GM19351 (cell line): Measurements from ENCODE around the gene SH3RF2.
"Not testable (repeated sequence)": the region's sequence is repeated elsewhere in the genome, so short reads cannot be mapped to it uniquely, and the experiment has no call there.

Experiments used
- ATAC-seq: cut with Tn5 transposase; IDR thresholded peaks from one replicate; pipeline ENCODE4 v1.9.1; 2021; ENCODE audit warnings: mild to moderate bottlenecking, moderate library complexity; ENCODE audit not compliant: unreplicated experiment

The SH3RF2 gene

DNA sequence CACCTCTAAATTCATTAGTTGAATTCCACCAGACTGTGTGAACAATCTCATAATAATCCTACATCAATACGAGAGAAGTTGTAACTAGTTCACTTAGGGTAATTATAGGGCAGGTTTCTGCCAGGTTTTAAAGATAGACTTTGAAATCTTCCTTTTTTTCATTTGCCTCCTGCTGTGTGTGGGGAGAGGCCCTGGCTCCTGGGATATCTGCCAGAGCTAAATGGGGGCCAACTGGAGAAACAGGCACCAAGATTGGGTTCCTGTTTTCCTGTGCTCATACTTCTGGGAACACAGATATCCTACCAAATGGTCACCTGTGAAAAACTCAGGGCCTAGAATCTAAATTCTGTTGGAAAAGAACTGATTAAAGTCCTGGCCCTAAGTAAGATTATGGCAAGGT is 42.3 kb downstream of the SH3RF2 start:
- ATAC-seq: no peak

DNA sequence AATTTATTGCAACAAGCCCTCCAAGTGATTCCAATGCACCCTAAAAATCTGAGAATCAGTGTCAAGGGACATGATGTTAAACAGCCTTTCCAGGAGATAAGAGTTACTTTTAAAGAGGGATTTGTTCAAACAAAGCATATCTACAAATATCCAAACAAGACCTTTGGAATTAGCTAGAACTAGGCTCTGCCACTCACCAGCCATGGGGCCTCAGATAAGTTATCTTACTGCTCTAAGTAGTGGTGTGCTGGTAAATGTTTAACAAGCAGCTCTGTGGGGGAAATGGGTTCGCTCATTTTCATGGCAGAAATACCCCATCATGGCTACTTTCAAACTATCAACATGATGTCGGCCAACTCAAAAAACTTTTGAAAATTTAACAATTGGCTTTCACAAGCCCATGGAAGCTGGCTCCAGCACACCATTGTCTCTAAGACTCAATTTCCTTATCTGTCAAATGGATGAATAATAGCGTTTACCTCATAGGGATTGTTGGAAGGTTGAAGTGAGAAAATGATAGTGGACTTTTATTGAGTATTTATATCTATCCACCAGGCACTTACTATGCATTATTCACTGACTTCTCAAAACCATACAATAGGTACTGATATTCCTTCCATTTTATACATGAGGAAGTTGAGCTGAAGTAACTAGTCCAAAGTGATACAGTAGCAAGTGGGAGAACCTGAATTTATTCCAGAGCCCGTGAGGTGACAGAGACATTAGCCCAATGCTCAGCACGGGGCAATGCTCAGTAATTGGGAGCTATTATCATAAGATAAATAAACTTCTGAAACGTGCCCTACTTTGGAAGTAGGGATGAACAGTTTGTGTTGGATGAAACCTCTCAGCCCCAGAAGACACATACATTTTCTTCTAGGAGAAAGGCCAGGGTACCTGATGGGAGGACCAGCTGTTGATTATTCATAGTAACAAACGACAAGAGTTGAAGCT is 43.2 kb downstream of the SH3RF2 start:
- ATAC-seq: no peak

DNA sequence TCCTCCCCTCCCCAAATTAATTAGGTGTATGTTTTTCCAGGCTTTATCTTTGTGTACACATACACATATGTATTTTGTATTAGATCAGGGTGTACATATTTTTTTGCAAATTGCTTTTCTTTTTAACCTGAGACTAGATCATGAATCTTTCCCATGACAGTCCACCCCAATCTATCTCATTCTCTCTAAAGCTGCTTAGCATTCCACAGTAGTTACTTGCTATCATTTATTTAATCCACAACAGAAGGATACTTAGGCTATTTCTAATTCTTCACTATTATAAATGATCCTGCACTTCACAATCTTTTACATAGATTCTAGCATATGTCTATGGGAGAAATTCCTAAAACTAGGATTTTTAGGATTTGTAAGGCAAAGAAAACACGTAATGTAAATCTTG is 43.9 kb downstream of the SH3RF2 start:
- ATAC-seq: no peak

DNA sequence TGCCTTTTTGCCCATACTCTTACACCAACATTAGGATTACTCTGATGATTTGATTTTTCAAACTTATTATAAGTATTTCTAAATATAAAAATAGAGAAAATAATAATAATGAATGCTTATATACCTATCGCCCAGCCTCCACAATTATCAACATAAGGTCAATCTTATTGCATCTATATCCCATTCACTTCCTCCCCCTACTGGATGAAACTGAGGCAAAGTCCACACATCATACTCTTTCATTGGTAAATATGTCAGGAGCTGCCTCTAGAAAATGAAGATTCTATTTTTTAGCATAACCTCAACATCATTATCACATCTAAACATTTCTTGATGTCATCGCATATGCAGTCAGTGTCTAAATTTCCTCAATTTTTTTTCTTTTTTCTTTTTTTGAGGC is 44.3 kb downstream of the SH3RF2 start:
- no peak for ATAC-seq

DNA sequence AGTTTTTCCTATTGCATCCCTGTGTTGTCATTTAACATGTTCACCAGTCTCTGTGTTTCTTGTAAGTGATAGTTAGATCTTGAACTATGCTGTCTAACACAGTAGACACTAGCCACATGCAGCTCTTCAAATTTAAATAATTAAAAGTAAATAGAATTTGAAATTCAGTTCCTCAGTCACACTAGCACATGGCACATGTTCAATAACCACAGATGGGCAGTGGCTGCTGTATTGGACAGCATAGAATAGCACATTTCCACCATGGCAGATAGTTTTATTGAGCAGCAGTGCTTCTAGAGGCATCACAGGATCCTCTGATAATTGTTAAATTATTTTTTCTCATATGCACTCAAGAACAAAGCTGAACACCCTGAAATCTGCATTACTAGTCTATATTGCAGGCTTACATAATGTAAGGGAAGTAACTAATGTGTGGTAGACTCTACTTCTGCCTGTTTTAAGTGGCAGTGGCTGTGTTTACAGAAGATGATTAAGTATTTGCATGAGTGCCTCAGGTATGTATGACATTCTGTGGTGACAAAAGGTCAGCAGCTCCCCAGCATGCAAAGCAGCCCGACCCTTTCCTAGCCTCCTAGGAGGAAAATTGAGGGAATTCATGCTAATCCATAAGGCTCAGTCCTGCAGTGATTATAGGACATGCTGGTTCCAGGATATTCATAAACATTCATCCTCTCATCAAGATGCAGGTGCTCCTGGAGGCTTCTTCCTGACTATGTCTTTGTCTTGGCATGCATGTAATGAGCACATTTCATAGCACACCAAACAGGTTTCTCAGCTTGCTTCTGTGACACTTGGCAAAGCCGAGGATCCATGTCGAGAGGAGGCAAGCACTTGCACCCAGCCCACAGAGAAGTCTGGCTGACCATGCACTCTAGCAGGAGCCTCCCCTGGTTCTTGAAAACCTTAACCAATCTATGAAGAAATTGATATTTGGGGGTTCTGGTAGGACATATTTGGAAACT is 45.5 kb downstream of the SH3RF2 start:
- ATAC-seq: no peak

DNA sequence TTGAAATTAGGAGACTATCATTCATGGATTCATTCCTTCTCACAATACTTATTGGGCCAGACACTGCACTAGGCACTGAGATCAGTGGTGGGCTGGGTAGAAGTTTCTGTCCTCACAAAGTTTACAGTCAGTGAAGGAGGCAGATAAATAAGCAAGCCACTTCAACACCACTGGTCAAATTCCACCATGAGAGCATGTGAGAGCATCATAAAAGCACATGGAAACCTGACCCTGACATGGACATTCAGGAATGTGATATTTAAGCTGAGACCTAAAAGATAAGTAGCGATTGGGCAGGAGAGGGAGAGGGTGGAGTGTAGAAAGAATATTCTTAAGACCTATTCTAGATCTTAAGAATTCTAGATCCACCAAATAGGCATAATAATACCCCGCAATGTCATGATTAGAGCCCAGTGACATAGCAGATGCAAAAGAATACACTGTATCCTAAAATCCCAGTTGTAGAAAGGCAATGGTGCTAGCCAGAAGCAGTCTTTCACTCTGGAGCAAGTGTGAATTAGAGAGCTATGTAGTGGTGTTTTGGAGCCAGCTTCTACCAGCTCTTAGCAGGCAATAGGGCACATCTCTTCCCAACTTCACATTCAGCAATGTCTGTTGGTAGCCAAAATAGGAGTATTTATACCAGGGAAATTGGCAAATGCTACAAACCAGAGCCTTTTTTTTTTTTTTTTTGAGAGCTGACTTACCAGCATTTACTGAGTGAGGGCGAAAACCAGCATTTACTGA is 46.4 kb downstream of the SH3RF2 start:
- ATAC-seq: no peak

DNA sequence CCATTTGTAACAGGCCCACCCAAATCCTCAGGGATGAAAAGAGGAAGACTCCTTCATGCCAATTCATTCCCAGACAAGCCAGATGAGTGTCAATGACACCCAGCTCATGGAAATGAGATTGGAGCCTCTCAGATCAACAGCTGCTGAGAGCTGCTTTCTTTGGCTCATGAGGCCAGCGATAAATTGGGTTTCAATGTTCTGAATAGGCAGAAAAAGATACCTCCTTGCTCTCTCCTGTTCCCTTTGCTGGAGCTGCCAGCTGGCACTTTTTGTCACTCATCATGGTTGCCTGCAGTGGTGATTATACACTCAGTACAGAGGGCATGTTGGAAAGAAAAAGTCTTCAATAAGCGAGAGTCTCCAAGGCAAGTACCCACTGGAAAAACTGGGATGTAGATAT is 47.1 kb downstream of the SH3RF2 start:
- no peak for ATAC-seq

DNA sequence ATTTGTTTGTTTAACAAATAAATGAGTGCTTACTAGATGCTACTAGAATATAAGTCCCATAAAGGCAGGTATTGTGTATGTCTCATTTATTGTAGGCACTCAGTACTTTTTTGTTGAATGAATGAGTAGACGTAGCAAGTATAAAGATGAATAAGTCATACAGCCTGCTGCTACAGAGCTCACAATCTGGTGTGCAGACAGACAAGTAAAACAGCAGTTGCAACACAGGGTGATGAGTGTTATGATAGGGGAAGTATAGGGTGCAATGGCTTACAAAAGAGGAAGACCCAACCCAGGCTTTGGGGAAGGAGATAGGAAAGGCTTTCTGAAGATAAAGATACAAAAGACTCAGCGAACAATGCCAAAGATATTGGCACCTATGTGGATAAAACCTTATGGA is 47.7 kb downstream of the SH3RF2 start:
- ATAC-seq: no peak

DNA sequence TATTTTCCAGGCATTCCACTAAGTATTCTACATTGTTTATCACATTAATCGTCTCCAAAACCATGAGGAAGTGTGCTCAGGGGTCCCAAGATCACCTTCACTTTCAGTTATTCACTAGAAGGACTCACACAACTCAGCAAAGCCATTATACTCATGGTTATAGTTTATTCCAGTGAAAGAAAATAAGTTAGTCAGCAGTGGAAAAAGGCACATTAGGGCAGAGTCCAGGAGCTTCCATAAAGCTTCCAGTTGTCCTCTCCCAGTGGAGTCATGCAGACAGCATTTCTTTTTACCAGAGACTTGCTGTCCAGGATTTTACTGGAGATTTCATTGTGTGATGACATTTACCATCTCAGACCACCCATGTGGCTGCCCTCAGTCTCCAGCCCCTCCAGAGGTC is 51.5 kb downstream of the SH3RF2 start:
- ATAC-seq: no peak

DNA sequence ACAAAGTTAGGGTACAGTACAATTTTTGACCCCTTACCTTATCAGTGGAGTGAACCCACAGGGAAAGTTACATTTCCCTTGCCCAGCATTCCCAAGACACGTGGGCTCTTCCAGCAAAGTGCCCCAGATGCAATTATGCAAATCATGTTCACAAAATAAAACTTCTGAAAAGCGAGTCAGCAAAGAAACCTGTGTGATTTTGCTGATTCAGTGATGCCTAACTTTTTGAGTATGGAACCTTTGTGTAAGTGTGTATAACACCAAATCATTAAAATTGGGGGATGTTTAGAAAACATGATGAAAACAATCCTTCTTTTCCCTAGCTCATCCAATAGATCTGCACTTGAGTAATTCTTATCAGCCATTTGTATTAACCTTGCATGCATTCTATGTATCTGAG is 52.6 kb downstream of the SH3RF2 start:
- ATAC-seq: no peak

DNA sequence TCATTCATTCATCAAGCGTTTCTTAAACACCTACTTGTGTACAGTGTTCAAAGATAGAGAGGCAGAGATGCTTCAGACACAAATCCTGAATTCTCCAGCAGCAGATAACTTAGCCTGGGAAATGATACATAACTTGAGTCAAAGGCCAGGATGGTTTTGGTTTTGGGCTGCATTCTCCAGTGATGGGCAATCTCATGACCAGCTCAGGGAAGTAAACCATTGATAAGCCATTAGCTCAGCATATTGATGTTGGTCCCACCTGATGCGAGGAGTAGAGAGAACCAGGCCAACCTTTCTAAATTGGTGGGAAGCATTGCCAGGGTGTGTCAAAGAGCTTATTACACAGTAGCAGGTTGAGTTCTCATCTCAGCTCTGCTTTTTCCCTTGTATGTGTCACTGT is 53.0 kb downstream of the SH3RF2 start:
- no peak for ATAC-seq

DNA sequence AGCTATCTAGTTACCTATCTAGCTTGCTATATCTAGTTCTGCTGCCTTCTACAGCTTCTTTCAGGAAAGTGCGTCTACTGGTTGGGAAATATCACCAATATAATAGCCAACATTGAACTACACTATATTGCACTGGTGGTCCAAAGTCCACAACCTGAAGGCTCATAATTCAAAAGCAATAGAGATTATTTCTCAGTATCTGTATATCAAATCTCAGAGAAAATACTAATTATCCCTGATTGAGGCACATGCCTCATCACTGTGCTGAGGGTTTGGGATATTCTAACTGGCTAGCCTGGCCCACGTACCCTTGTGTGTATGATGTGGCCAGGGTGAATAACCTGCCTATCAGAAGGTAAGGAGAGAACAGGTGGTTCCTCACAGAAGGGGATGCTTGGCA is 53.8 kb downstream of the SH3RF2 start:
- ATAC-seq: no peak

DNA sequence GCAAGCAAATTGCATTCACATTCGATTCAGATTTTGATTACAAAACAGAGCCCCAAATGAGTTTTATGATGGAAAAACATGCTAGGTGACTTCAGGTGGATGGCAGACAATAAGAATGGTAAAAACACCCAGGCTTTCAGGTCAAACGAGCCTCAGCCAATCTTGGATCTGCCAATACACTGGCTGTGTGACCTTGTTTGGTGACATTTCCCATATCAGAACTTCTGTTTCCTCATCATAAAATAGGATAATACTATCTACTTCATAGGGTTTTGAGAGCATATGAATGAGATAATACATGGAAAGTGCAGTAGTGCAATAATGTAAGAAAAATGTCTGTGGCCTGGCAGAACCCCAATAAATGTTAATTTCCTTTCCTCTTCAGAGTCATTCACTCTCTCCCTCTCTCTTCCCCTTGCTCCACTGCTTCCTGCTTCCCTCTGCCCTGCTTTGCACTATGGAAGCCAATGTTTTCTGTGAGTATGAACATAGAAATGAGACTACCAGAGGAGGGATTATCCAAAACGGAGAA is 54.7 kb downstream of the SH3RF2 start:
- ATAC-seq: no peak

DNA sequence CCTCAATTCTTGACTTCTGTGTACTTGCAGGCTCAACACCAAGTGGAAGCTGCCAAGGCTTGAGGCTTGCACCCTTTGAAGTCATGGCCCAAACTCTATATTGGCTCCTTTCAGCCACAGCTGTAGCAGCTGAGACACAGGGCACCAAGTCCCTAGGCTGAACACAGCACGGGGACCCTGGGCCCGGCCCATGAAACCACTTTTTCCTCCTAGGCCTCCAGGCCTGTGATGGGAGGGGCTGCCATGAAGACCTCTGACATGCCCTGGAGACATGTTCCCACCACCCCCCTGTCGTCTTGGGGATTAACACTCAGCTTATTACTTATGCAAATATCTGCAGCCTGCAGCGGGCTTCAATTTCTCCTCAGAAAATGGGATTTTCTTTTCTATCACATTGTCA is 57.2 kb downstream of the SH3RF2 start:
- not testable (repeated sequence) for ATAC-seq

DNA sequence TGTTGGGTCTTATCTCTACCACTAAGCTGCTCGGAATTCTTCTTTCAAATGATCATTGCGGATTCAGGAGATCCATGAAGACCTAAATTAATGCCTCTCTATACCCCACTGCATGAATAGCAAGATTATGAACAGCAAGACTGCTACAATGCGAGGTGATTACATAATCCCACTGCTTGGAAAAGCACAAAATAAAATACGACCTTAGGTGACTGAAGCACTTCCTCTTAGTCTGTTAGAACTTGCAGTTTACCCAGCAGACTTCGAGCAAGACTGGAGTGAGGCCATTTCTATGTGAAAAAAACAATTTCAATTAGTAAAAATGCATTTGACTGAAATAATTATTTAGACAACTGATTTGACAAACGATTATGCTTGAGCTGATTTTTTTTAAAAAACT is 59.8 kb downstream of the SH3RF2 start:
- ATAC-seq: no peak

DNA sequence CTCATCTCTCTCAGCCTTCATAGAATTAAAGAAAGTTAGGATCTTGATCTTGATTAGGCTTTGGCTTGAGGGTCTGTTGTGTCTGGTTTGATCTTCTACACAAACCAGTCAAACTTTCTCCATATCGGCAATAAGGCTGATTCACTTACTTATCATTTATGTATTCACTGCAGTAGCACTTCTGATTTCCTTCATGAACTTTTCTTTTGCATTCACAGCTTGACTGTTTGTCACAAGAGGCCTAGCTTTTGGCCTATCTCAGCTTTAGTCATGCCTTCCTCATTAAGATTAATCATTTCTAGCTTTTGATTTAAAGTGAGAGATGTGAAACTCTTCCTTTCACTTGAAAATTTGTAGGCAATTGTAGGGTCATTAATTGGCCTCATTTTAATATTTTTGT is 62.8 kb downstream of the SH3RF2 start:
- no peak for ATAC-seq

DNA sequence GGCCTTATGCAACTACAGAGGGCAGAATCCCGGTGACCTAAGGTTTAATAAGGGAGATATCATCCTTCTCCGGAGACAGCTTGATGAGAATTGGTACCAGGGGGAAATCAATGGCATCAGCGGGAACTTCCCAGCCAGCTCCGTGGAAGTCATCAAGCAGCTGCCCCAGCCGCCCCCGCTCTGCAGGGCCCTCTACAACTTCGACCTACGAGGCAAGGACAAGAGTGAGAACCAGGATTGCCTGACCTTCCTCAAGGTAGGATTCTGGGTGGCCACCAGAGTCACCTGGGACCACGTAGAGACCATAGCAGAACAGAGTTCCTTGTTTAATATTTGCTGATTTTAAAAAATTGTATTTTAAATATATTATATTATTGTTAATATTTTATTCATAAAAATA is 63.7 kb downstream of the SH3RF2 start:
- ATAC-seq: no peak

DNA sequence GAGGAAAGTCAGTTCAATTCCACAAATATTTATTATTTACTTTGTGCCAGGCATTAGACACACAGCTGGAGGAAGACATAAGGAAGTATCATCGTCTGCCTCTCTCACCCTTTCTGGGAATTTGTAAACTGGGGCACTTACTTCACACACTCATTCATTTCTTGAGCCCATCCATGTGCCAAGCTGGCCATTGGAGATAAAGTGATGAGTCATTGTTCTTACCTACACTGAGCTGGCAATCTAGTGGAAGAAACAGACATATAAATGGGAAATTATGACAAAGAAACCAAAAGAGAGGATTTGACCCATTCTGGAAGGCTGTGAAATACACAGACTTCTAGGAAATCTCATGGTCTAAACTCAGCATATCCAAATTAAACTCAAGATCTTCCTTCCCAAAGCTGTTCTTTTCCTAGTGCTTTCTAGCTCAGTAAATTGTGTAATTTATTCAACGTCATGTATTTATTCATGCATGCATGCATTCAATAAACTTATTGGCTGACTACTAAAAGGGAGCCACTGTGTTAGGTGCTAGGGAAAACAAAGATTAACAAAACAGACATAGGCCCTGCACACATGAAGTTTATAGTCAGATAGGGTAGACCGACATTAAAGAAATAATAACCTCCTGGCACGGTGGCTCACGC is 65.3 kb downstream of the SH3RF2 start:
- no peak for ATAC-seq

DNA sequence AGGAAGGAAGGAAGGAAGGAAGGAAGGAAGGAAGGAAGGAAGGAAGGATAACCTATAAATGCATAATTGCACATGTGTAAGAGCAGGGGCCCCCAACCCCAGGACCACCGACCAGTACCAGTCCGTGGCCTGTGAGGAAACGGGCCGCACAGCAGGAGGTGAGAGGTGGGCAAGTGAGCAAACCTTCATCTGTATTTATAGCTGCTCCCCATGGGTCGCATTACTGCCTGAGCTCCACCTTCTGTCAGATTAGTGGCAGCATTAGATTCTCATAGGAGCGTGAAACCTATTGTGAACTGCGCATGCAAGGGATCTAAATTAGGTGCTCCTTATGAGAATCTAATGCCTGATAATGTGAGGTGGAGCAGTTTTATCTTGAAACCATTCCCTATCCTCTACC is 66.1 kb downstream of the SH3RF2 start:
- ATAC-seq: no peak

DNA sequence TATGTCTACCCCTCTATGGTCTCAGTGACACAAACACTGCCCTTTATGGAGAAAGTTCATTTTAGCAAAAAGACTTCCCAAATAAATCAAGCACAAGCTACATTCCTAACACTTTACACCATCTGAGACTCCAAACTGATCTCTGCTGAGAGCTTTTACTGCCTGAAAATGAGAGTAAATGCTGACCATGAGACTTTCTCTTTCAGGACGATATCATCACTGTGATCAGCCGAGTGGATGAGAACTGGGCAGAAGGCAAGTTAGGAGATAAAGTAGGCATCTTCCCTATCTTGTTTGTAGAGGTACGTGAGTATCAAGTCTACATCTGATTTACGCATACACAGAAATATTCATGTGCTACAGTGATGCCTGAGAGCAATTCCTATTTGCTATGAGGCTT is 67.5 kb downstream of the SH3RF2 start:
- ATAC-seq: no peak
